AG09319 (cell line): ENCODE data around the gene TRIM29.
A peak's percentile ranks its signal among the peaks of the same experiment; 100 is the strongest.
"Not testable (repeated sequence)": the region's sequence is repeated elsewhere in the genome, so short reads cannot be mapped to it uniquely, and the experiment has no call there.

ENCODE experiments used
- DNase-seq: peaks from one replicate; pipeline ENCODE4 v3.0.0-alpha.2; 2010; ENCODE audit warnings: low read depth; ENCODE audit errors: extremely low read depth
- TF ChIP-seq, protein P1 (sequence below): IDR thresholded peaks from 2 replicates; pipeline ENCODE4 v1.5.1; 2011; ENCODE audit warnings: low read depth, mild to moderate bottlenecking, inconsistent platforms, low read length, moderate library complexity

Gene TRIM29

DNA sequence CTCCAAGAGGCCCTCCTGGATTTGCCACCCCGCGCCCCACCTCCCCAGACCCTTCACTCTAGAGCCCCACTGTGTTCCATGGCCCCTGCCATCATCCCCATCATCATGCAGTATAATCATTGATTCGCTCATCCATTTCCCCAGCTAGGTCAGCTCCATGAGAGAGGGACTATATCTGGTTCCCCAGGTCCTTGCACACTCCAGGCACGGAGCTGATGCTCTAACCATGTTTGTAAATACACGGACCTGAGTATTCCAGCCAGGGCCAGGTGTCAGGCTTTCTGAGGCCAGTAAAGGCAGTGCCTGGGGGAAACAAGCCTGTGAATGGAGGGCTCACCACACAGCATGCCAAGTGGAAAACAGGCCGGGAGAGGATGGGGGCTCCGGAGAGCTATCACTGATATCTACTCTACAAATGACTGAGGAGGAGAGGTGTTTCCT is 45.8 kb upstream of the TRIM29 start:
- TF ChIP-seq, protein P1, sequence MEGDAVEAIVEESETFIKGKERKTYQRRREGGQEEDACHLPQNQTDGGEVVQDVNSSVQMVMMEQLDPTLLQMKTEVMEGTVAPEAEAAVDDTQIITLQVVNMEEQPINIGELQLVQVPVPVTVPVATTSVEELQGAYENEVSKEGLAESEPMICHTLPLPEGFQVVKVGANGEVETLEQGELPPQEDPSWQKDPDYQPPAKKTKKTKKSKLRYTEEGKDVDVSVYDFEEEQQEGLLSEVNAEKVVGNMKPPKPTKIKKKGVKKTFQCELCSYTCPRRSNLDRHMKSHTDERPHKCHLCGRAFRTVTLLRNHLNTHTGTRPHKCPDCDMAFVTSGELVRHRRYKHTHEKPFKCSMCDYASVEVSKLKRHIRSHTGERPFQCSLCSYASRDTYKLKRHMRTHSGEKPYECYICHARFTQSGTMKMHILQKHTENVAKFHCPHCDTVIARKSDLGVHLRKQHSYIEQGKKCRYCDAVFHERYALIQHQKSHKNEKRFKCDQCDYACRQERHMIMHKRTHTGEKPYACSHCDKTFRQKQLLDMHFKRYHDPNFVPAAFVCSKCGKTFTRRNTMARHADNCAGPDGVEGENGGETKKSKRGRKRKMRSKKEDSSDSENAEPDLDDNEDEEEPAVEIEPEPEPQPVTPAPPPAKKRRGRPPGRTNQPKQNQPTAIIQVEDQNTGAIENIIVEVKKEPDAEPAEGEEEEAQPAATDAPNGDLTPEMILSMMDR, result no peak
- DNase-seq, result no peak

DNA sequence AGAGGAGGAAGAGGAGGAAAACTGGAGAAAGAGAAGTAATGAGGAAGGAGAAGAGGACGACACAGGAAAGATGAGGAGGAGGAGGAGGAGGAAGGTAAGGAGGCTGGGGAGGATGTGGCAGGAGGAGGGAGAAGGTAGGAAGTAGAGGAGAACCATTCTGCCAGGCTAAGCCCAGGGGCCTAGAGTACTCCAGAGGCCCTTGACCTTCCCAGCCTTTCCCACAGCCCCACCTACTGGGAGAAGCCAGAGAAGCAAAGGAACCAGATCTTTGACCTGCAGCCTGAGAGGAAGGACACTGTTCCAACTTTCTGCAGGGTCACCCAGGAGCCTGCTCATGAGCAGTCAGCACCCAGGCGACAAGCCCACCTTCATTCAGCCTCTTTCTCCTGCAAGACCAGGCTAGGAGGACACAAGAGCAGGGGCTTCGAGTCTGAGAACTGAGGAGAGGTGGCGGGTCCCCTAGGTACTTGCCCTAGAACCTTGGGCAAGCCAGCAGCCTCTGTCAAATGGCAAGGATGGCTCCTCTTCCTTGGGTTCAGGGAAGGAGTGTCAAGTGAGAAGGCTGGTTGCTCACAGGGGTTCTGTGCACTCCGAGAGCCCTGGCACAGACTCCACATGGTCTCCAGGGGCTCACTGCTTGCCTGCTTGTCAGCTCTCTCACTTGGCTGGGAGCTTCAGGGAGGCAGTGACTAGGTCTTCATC is 45.0 kb upstream of the TRIM29 start:
- DNase-seq, result no peak
- TF ChIP-seq, protein P1, result peak; percentile 47

GRCh38 chr11:120182372-120182771 is 44.5 kb upstream of the TRIM29 start:
- TF ChIP-seq, protein P1, result no peak
- DNase-seq, result no peak

GRCh38 chr11:120181376-120181975 is 43.6 kb upstream of the TRIM29 start:
- DNase-seq, result no peak
- TF ChIP-seq, protein P1, result no peak

- TF ChIP-seq, protein P1, result peak; percentile 29
- DNase-seq, result no peak
These were observed 42.8 kb upstream of the TRIM29 start for GRCh38 chr11:120180551-120181232.

GRCh38 chr11:120180063-120180462 is 42.1 kb upstream of the TRIM29 start:
- DNase-seq, result not testable (repeated sequence)

GRCh38 chr11:120179057-120179672 is 41.3 kb upstream of the TRIM29 start:
- DNase-seq, result no peak
- TF ChIP-seq, protein P1, result no peak
